ENCODE results near the gene SLC12A9. TPM values are rescaled to one million over a fixed set of nuclear protein-coding genes. Genes with fewer than 3 reads are reported as not detected.

Gene SLC12A9
- total and polyA plus RNA-seq, 2 of the 4 experiments (the other 2 are of a cell fraction): 4.5 to 16.2 TPM

- H3K4me3 ChIP-seq (ENCODE audit: insufficient read depth, low read depth, low read length): no peak overlapping the region
- H3K56ac ChIP-seq (ENCODE audit: extremely low read depth, insufficient read depth, low read length): no peak overlapping the region; the same call in 1 of the 2 replicates
- H2BK15ac ChIP-seq (ENCODE audit: low read depth, low read length): no peak overlapping the region
- no peak overlapping the region for H3K27ac ChIP-seq (ENCODE audit: insufficient read depth, low read length)
- H3K79me1 ChIP-seq (ENCODE audit: low read depth in 1 of 2, low read length in 2 of 2): no peaks in the 10 kb centered on the region; a peak in 1 of 4 replicates
- H3K4me2 ChIP-seq (ENCODE audit: low read depth, low read length): no peak overlapping the region; the same call in 1 of the 2 replicates
- POLR2A ChIA-PET (ENCODE audit: unreplicated experiment): no interaction called here
- CTCF ChIA-PET: no interaction called here
- ATAC-seq (ENCODE audit: low read depth) (no peak), DNase-seq (no peak)
- peak overlapping the region; percentile 84; the same call in 1 of the 2 replicates for H3K14ac ChIP-seq (replicated peaks; ENCODE audit: low read depth, low read length)
- H4K5ac ChIP-seq (ENCODE audit: low read depth, low read length): peak overlapping the region; percentile 96
- no peaks in the 10 kb centered on the region for H3K4me1 ChIP-seq (ENCODE audit: control insufficient read depth, insufficient read depth, low read length)
- in situ Hi-C loops (cut with MboI; ENCODE audit: low sequenced_read_pairs) (no loop called here), dilution Hi-C loops (cut with HindIII; ENCODE audit: low sequenced_read_pairs, unreplicated experiment) (no loop called here), intact Hi-C loops (cut with micrococcal nuclease) (loop anchor here (2.0 to 10.0 kb wide), 3 partner anchors 30 to 252 kb away; partner anchors contain the start of genes FBXO24, LRCH4 and TRIP6)
- no peaks in the 10 kb centered on the region for H3K36me3 ChIP-seq (ENCODE audit: control insufficient read depth, insufficient read depth, low read length)
- H3K23ac ChIP-seq (ENCODE audit: low read depth, low read length): 0 out of 2 replicates have a peak overlapping the region, but pooled peaks have one; percentile 39
- no peak overlapping the region for H3K9ac ChIP-seq (ENCODE audit: low read depth, low read length)
- peak overlapping the region; percentile 87 for H3K4ac ChIP-seq (ENCODE audit: low read depth, low read length)
- whole genome bisulfite sequencing, 2 experiments (ENCODE audit: extremely low coverage in 2 of 2, insufficient read length in 1 of 2): no CpG with 5 or more reads among the region's 6 CpGs
- H2AK9ac ChIP-seq (replicated peaks; ENCODE audit: low read depth, low read length, poor library complexity): no peak overlapping the region
- H2AFZ ChIP-seq (replicated peaks; ENCODE audit: low read length, poor library complexity): peak overlapping the region; percentile 91
- no peak overlapping the region for H2BK20ac ChIP-seq (ENCODE audit: low read depth, low read length)
- no peaks in the 10 kb centered on the region for H3K27me3 ChIP-seq (ENCODE audit: control insufficient read depth, insufficient read depth, low read length)
- peak overlapping the region; percentile 55 for H2BK5ac ChIP-seq (ENCODE audit: low read depth, low read length, poor library complexity, severe bottlenecking)
- peak overlapping the region; percentile 95 to 99 for H4K8ac ChIP-seq (ENCODE audit: low read depth in 2 of 2, low read length in 2 of 2)
- peak overlapping the region; percentile 53 for H2AK5ac ChIP-seq (ENCODE audit: low read depth, low read length)
- H2BK120ac ChIP-seq (ENCODE audit: low read depth, low read length): no peak overlapping the region
- H4K91ac ChIP-seq (ENCODE audit: insufficient read depth, low read depth, low read length): peak overlapping the region; percentile 74
- no TSS peak for BruUV-seq (replicated peaks)
- no peaks in the 10 kb centered on the region; the same call in 1 of the 2 replicates for H3K9me1 ChIP-seq (ENCODE audit: insufficient read depth, low read length)
- H3K18ac ChIP-seq (ENCODE audit: low read depth, low read length): no peak overlapping the region
- no peak for TF ChIP-seq MXI1 (IDR thresholded peaks at IDR 0.05; ENCODE audit: borderline replicate concordance, low read depth, low read length)
- no peak for TF ChIP-seq RFX5 (IDR thresholded peaks at IDR 0.05; ENCODE audit: low read depth, low read length)
- H4K20me1 ChIP-seq (ENCODE audit: insufficient read depth, low read length): no peaks in the 10 kb centered on the region
- no peaks in the 10 kb centered on the region for H3K9me3 ChIP-seq (ENCODE audit: control insufficient read depth, insufficient read depth, low read length)
These were observed 15.8 kb upstream of the SLC12A9 start for GRCh38 chr7:100836812-100837098.

All from IMR-90 (cell line).